ENCODE results near the gene VASH2. TPM values are rescaled to one million over a fixed set of nuclear protein-coding genes. Genes with fewer than 3 reads are reported as not detected.

The VASH2 gene
- total RNA-seq, 3 donors from 2014 or later: 2.3 to 4.0 (median 2.9) TPM

DNA sequence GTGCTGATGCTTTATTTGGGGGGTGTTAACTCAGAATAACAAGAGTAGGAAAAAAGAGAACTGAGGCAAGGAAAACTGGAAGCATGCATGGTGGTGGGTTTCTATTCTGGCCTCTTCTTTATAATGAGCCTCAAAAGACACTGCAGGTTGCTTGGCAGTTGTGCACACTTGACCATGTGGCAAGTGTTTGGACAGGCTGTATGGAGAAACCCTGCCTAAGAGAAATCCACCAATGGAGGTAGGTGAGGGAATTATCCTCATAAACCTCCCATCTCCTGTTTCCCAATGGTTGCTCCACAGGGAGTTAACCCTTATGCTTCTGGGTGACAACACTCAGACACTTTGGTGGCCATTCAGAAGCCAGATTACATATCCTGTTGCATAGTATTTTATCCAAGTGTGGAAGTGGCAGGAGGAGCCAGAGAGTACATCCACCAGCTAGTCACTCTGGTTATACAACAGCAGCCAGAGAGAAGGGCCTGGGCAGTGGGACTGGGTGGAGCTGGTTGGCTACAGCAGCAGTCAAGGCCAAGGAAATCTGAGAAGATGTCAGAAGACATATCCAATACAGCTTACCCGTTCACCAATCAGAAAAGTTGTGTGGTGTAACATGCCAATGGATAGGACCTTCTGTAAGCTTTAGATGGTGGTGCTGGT lies 16.4 kb upstream of the VASH2 start:
- TF ChIP-seq POLR2A (IDR thresholded peaks at IDR 0.05) (no peak), POLR2AphosphoS5 (IDR thresholded peaks at IDR 0.05) (no peak)
- TF ChIP-seq, protein P1, sequence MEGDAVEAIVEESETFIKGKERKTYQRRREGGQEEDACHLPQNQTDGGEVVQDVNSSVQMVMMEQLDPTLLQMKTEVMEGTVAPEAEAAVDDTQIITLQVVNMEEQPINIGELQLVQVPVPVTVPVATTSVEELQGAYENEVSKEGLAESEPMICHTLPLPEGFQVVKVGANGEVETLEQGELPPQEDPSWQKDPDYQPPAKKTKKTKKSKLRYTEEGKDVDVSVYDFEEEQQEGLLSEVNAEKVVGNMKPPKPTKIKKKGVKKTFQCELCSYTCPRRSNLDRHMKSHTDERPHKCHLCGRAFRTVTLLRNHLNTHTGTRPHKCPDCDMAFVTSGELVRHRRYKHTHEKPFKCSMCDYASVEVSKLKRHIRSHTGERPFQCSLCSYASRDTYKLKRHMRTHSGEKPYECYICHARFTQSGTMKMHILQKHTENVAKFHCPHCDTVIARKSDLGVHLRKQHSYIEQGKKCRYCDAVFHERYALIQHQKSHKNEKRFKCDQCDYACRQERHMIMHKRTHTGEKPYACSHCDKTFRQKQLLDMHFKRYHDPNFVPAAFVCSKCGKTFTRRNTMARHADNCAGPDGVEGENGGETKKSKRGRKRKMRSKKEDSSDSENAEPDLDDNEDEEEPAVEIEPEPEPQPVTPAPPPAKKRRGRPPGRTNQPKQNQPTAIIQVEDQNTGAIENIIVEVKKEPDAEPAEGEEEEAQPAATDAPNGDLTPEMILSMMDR (IDR thresholded peaks at IDR 0.05): no peak
- intact Hi-C loops (cut with DNase I; ENCODE audit: low total_unique reads): no loop called here
- Histone ChIP-seq H3K4me1 (no peaks in the 10 kb centered on the region), H3K4me3 (no peak overlapping the region), H3K27me3 (no peaks in the 10 kb centered on the region), H3K27ac (no peak overlapping the region), H3K36me3 (no peaks in the 10 kb centered on the region), H3K9me3 (no peaks in the 10 kb centered on the region)
- no peak for DNase-seq (ENCODE audit: low spot score in 2 of 2)

DNA sequence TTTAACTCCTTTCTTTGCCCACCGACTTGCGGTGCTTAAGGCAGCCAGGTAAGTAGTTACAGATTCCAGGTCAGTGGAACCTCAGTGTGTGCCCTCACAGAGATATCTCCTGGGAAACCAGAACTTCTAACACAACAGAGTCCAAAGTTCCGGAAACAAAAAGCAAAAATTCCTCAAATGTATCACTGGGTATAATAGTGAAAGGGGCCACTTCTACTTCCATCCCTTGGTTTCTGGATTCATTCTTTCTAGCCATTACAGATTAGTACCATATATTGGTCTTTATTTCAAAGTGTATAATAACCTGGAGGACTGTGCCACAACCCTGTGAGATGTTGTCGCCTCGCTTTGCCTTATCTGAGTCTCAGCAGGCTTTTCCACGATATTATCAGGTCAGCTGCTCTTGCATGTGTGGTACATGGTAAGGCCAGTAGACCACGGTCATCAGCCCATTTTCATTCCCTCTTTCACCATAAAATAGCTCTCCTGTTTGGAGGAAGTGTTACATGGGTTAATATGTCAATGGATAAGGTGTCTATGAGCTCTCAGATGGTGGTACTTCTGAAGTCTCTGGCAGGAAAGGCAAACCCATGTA lies 14.9 kb upstream of the VASH2 start:
- Histone ChIP-seq H3K27ac (no peak overlapping the region), H3K36me3 (no peaks in the 10 kb centered on the region), H3K4me1 (no peaks in the 10 kb centered on the region), H3K9me3 (no peaks in the 10 kb centered on the region), H3K4me3 (no peak overlapping the region), H3K27me3 (no peaks in the 10 kb centered on the region)
- intact Hi-C loops (cut with DNase I; ENCODE audit: low total_unique reads): no loop called here
- no peak for DNase-seq (ENCODE audit: low spot score in 2 of 2)
- TF ChIP-seq, protein P1 (IDR thresholded peaks at IDR 0.05): no peak
- no peak for TF ChIP-seq POLR2AphosphoS5 (IDR thresholded peaks at IDR 0.05)
- no peak for TF ChIP-seq POLR2A (IDR thresholded peaks at IDR 0.05)

DNA sequence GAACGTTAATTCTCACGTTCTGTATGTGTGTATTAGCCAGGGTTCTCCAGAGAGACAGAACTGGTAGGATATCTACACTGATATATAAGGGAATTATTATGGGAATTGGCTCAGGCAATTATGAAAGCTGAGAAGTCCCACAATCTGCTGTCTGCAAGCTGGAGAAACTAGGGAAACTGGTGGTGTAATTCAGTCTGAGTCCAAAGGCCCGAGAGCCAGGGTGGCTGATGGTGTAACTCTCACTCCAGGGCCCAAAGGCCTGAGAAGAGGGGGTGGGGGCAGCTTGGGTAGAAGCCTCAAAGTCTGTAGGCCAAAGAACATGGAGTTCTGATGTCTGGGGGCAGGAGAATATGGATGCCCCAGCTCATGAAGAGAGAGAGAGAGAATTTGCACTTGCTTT lies 13.3 kb upstream of the VASH2 start:
- no peak for TF ChIP-seq POLR2A (IDR thresholded peaks at IDR 0.05)
- TF ChIP-seq POLR2AphosphoS5 (IDR thresholded peaks at IDR 0.05): no peak
- TF ChIP-seq, protein P1 (IDR thresholded peaks at IDR 0.05): no peak
- Histone ChIP-seq H3K4me1 (no peaks in the 10 kb centered on the region), H3K36me3 (no peaks in the 10 kb centered on the region), H3K9me3 (no peaks in the 10 kb centered on the region), H3K27ac (no peak overlapping the region), H3K27me3 (no peaks in the 10 kb centered on the region), H3K4me3 (no peak overlapping the region)
- DNase-seq (ENCODE audit: low spot score in 2 of 2): no peak
- intact Hi-C loops (cut with DNase I; ENCODE audit: low total_unique reads): no loop called here

DNA sequence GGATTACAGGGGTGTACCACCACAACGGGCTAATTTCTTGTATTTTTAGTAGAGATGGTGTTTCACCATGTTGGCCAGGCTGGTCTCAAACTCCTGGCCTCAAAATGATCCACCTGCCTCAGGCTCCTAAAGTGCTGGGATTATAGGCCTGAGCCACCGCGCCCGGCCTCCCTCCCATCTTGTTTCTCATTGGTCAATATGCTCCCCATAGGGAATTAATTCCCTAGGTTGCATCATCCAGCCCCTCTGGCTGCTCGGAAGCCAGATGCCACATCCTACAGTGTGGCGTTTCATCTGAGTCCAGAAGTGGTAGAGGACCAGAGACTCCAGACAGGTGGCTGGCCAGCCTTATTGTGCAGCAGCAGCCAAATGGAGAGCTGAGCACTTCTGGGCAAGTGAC lies 11.5 kb upstream of the VASH2 start:
- H3K4me3 ChIP-seq: no peak overlapping the region

DNA sequence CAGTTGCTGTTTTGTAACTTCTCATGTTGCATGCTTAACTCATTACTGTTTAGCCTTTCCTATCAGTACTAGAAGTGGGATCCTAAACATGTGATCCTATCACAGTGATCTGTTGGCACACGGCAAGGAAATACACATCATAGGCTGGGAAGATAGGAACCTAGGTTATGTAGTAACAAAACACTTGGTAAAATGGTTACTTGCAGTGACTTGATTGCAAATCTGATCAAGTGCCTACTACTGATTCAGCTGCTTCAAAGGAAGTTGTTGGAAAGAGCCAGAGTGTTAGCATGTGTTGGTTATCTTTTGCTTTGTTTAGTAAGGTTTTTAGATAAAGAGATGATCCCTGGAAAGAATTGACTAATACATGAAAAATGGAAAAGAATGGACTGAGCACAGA lies 8.9 kb upstream of the VASH2 start:
- intact Hi-C loops (cut with DNase I; ENCODE audit: low total_unique reads): no loop called here
- no peaks in the 10 kb centered on the region for H3K4me1 ChIP-seq
- H3K36me3 ChIP-seq: no peaks in the 10 kb centered on the region
- H3K9me3 ChIP-seq: no peaks in the 10 kb centered on the region
- DNase-seq (ENCODE audit: low spot score in 2 of 2): no peak
- TF ChIP-seq POLR2AphosphoS5 (IDR thresholded peaks at IDR 0.05) (no peak), POLR2A (IDR thresholded peaks at IDR 0.05) (no peak)
- TF ChIP-seq, protein P1 (IDR thresholded peaks at IDR 0.05): no peak
- no peak overlapping the region for H3K27ac ChIP-seq
- no peak overlapping the region for H3K4me3 ChIP-seq
- H3K27me3 ChIP-seq: no peaks in the 10 kb centered on the region

More for the DNA sequence above, 11.5 kb upstream of the VASH2 start:
- intact Hi-C loops (cut with DNase I; ENCODE audit: low total_unique reads): no loop called here
- no peaks in the 10 kb centered on the region for H3K9me3 ChIP-seq
- no peak overlapping the region for H3K27ac ChIP-seq
- TF ChIP-seq, protein P1 (IDR thresholded peaks at IDR 0.05): no peak
- TF ChIP-seq POLR2AphosphoS5 (IDR thresholded peaks at IDR 0.05) (no peak), POLR2A (IDR thresholded peaks at IDR 0.05) (no peak)
- H3K36me3 ChIP-seq: no peaks in the 10 kb centered on the region
- H3K4me1 ChIP-seq: no peaks in the 10 kb centered on the region
- DNase-seq (ENCODE audit: low spot score in 2 of 2): no peak
- no peaks in the 10 kb centered on the region for H3K27me3 ChIP-seq

All from breast epithelium (tissue), 4 donors.